PFSK-1 (cell line): Measurements from ENCODE around the gene GOLGA2.

Experiments
- FOXP2 ChIP-seq: optimal IDR thresholded peaks from 2 replicates; pipeline ENCODE3; 2011; ENCODE audit warnings: borderline replicate concordance, control low read depth, inconsistent platforms; ENCODE audit not compliant: insufficient read depth; ENCODE audit errors: extremely low read length, extremely low read depth
- POLR2AphosphoS5 ChIP-seq: IDR thresholded peaks from 2 replicates; pipeline ENCODE4 v1.6.1; 2012; ENCODE audit warnings: low read depth, mild to moderate bottlenecking, control low read depth, low read length, moderate library complexity
- SIN3A ChIP-seq: IDR thresholded peaks from 2 replicates; pipeline ENCODE4 v1.6.1; 2012; ENCODE audit warnings: mild to moderate bottlenecking, low read length, moderate library complexity, borderline replicate concordance; ENCODE audit not compliant: insufficient read depth
- TAF1 ChIP-seq: IDR thresholded peaks from 2 replicates; pipeline ENCODE4 v1.6.1; 2012; ENCODE audit warnings: low read length, control low read depth, borderline replicate concordance; ENCODE audit not compliant: insufficient read depth
- TF ChIP-seq, protein P1 (sequence below), 2 experiments: IDR thresholded peaks; 2 replicates each; pipeline versions ENCODE4 v1.6.1 to v1.8.0; 2011 to 2012; ENCODE audit warnings: low read depth in 2 of 2, low read length in 2 of 2, control low read depth in 1 of 2, inconsistent platforms in 1 of 2, mild to moderate bottlenecking in 1 of 2, moderate library complexity in 1 of 2; ENCODE audit not compliant: insufficient read depth in 1 of 2

Gene GOLGA2

DNA sequence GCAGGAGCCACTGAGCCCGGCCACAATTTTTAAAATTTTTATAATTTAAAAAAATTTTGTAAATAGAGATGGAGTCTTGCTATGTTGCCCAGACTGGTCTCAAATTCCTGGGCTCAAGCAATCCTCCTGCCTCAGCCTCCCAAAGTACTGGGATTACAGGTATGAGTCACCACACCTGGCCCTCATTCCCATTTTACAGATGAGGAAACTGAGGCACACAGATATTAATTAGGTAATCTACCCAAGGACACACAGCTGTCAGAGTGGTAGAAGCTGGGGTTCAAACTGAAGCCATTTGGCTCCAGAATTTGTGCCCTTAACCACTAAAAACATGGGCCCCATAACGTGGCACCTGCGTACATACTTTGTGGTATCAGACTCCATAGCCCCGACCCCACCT, 38.9 kb upstream of the GOLGA2 start:
- TF ChIP-seq FOXP2 (no peak), SIN3A (no peak), TAF1 (no peak), POLR2AphosphoS5 (no peak)
- TF ChIP-seq, protein P1, sequence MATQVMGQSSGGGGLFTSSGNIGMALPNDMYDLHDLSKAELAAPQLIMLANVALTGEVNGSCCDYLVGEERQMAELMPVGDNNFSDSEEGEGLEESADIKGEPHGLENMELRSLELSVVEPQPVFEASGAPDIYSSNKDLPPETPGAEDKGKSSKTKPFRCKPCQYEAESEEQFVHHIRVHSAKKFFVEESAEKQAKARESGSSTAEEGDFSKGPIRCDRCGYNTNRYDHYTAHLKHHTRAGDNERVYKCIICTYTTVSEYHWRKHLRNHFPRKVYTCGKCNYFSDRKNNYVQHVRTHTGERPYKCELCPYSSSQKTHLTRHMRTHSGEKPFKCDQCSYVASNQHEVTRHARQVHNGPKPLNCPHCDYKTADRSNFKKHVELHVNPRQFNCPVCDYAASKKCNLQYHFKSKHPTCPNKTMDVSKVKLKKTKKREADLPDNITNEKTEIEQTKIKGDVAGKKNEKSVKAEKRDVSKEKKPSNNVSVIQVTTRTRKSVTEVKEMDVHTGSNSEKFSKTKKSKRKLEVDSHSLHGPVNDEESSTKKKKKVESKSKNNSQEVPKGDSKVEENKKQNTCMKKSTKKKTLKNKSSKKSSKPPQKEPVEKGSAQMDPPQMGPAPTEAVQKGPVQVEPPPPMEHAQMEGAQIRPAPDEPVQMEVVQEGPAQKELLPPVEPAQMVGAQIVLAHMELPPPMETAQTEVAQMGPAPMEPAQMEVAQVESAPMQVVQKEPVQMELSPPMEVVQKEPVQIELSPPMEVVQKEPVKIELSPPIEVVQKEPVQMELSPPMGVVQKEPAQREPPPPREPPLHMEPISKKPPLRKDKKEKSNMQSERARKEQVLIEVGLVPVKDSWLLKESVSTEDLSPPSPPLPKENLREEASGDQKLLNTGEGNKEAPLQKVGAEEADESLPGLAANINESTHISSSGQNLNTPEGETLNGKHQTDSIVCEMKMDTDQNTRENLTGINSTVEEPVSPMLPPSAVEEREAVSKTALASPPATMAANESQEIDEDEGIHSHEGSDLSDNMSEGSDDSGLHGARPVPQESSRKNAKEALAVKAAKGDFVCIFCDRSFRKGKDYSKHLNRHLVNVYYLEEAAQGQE (IDR thresholded peaks at IDR 0.05; ENCODE audit: insufficient read depth in 1 of 2, low read depth in 2 of 2, low read length in 2 of 2): no peak

- TF ChIP-seq POLR2AphosphoS5 (no peak), FOXP2 (no peak), SIN3A (no peak), TAF1 (no peak)
- TF ChIP-seq, protein P1 (IDR thresholded peaks at IDR 0.05; ENCODE audit: insufficient read depth in 1 of 2, low read depth in 2 of 2, low read length in 2 of 2): no peak
Observed at GRCh38 chr9:128310461-128310860, 34.7 kb upstream of the GOLGA2 start.

DNA sequence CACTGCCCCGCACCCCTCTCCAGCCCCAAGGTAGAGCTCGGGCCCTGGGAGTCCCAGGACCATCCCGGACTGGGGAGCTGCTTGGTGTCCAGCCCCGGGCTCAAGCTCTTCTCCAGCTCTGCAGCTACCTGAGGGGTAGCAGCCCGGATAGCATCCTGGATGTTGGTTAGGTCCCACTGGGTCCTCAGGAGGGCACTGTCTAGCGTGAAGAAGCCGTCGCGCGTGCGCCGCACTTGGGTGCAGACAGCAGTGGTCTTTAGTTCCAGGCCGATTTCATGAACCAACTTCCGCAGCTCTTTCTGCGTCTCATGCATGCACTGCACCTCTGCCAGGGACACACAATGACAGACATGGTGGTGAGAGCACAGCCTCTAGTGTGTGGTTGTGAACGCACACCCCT, 33.7 kb upstream of the GOLGA2 start:
- TF ChIP-seq FOXP2: no peak
- TF ChIP-seq, protein P1 (IDR thresholded peaks at IDR 0.05; ENCODE audit: insufficient read depth in 1 of 2, low read depth in 2 of 2, low read length in 2 of 2): no peak
- no peak for TF ChIP-seq POLR2AphosphoS5
- TF ChIP-seq TAF1: no peak
- TF ChIP-seq SIN3A: no peak

DNA sequence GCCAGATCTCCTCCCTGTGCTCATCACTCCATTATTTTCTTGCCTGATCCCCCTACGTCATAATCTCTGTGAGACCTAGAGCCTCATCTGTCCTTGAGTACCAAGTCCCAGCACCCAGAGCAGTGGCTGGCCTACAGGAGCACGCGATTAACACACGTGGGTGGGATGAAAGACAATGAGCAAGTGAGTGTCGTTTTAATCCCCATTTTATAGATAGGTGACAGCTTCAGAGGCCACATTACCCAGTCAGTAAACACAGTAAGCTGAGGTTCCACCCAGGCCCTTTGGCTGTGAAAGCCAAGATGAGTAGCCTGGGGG, 29.1 kb upstream of the GOLGA2 start:
- TF ChIP-seq SIN3A (no peak), FOXP2 (no peak), TAF1 (no peak), POLR2AphosphoS5 (no peak)
- TF ChIP-seq, protein P1 (IDR thresholded peaks at IDR 0.05; ENCODE audit: insufficient read depth in 1 of 2, low read depth in 2 of 2, low read length in 2 of 2): no peak
